Measurements from ENCODE around the gene TMPRSS6. TPM values are rescaled to one million over a fixed set of nuclear protein-coding genes. Genes with fewer than 3 reads are reported as not detected.

TMPRSS6 gene
- total RNA-seq, 1 donor from 2014 or later = not detected

DNA sequence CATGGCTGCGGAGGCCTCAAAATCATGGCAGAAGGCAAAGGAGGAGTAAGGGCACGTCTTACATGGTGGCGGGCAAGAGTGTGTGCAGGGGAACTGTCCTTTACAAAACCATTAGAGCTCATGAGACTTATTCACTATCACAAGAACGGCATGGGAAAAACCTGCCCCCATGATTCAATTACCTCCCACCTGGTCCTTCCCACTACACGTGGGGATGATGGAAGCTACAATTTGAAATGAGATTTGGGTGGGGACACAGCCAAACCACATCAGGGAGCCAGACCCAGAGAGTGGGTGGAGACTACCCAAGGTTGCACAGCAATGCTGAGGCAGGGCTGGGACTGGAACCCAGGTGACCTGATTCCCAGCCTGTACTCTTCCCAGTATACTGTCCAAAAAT is 8.6 kb upstream of the TMPRSS6 start:
- Histone ChIP-seq H3K27ac (no peak overlapping the region), H3K36me3 (no peaks in the 10 kb centered on the region), H3K4me3 (no peak overlapping the region), H3K4me1 (no peaks in the 10 kb centered on the region), H3K27me3 (no peaks in the 10 kb centered on the region), H3K9me3 (no peaks in the 10 kb centered on the region)
- intact Hi-C loops (cut with DNase I) = no loop called here
- TF ChIP-seq POLR2A (IDR thresholded peaks at IDR 0.05) (no peak), POLR2AphosphoS5 (IDR thresholded peaks at IDR 0.05; ENCODE audit: insufficient read depth in 1 of 2, low read depth in 1 of 2) (no peak)
- TF ChIP-seq, protein P1, sequence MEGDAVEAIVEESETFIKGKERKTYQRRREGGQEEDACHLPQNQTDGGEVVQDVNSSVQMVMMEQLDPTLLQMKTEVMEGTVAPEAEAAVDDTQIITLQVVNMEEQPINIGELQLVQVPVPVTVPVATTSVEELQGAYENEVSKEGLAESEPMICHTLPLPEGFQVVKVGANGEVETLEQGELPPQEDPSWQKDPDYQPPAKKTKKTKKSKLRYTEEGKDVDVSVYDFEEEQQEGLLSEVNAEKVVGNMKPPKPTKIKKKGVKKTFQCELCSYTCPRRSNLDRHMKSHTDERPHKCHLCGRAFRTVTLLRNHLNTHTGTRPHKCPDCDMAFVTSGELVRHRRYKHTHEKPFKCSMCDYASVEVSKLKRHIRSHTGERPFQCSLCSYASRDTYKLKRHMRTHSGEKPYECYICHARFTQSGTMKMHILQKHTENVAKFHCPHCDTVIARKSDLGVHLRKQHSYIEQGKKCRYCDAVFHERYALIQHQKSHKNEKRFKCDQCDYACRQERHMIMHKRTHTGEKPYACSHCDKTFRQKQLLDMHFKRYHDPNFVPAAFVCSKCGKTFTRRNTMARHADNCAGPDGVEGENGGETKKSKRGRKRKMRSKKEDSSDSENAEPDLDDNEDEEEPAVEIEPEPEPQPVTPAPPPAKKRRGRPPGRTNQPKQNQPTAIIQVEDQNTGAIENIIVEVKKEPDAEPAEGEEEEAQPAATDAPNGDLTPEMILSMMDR (IDR thresholded peaks at IDR 0.05) = no peak
- no peak for DNase-seq (ENCODE audit: extremely low spot score in 2 of 2)

DNA sequence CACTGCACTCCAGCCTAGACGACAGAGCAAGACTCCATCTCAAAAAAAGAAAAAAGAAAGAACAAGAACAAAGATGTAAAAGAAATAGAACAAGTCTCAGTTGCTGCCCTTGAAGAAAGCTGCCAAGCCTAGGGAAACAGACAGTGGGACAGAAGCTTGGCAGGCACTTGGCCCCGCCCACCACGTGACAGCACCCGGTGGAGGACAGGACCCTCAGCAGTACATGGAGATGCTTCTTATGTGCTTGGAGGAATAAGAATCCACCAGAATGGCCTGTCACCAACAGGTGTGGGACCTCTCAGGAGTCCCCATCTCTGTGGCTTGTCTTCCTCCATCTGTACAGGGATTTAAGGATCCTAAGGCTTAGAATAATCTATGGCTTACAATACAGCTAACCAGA is 7.6 kb upstream of the TMPRSS6 start:
- TF ChIP-seq POLR2A (IDR thresholded peaks at IDR 0.05) (no peak), POLR2AphosphoS5 (IDR thresholded peaks at IDR 0.05; ENCODE audit: insufficient read depth in 1 of 2, low read depth in 1 of 2) (no peak)
- TF ChIP-seq, protein P1 (IDR thresholded peaks at IDR 0.05) = no peak
- H3K4me3 ChIP-seq = no peak overlapping the region
- no peaks in the 10 kb centered on the region for H3K36me3 ChIP-seq
- H3K27ac ChIP-seq = no peak overlapping the region
- intact Hi-C loops (cut with DNase I) = no loop called here
- no peaks in the 10 kb centered on the region for H3K9me3 ChIP-seq
- H3K4me1 ChIP-seq = no peaks in the 10 kb centered on the region
- DNase-seq (ENCODE audit: extremely low spot score in 2 of 2) = no peak
- H3K27me3 ChIP-seq = no peaks in the 10 kb centered on the region

DNA sequence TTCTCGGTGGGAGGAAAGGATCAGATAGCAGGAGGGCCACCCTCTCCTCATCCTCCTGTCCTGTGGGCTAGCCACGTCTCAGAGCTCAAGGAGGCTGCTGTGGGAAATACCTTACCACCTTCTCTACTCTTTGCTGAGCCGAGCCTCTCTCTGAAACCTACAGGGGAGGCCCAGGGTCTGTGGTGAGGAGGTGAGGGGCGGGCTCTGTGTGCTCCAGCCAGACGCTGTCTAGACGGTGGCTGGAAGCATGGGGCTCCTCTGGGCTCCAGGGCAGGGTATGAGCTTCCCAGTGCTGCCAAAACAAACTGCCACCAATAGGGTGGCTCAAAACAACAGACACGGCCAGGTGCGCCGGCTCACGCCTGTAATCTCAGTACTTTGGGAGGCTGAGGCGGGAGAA is 5.5 kb upstream of the TMPRSS6 start:
- Histone ChIP-seq H3K36me3 (no peaks in the 10 kb centered on the region), H3K4me1 (no peaks in the 10 kb centered on the region), H3K27ac (no peak overlapping the region), H3K9me3 (no peaks in the 10 kb centered on the region), H3K27me3 (no peaks in the 10 kb centered on the region), H3K4me3 (no peak overlapping the region)
- TF ChIP-seq, protein P1 (IDR thresholded peaks at IDR 0.05) = no peak
- TF ChIP-seq POLR2AphosphoS5 (IDR thresholded peaks at IDR 0.05; ENCODE audit: insufficient read depth in 1 of 2, low read depth in 1 of 2) (no peak), POLR2A (IDR thresholded peaks at IDR 0.05) (no peak)
- intact Hi-C loops (cut with DNase I) = no loop called here
- no peak for DNase-seq (ENCODE audit: extremely low spot score in 2 of 2)

DNA sequence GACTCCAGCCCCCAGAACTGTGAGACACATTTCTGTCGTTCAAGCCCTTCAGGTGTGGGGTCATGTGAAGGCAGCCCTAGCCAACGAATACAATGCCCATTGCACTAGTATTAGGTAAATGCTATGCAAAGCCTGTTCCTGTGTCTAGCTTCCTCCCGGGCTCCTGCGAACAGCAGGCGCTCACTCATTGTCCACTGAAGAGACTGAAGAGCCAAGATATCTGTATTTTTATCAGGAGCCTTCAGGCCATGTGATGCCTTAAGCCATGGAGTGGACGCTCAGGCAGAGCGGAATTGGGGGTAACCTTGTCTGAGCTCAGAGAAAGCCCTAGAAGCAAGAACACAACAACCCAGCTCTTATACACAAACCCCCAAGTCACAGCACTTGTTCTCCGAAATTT is 4.2 kb upstream of the TMPRSS6 start:
- H3K27me3 ChIP-seq = no peaks in the 10 kb centered on the region
- no peaks in the 10 kb centered on the region for H3K9me3 ChIP-seq
- H3K4me1 ChIP-seq = no peaks in the 10 kb centered on the region
- no peak overlapping the region for H3K4me3 ChIP-seq
- TF ChIP-seq POLR2A (IDR thresholded peaks at IDR 0.05) = no peak
- TF ChIP-seq POLR2AphosphoS5 (IDR thresholded peaks at IDR 0.05; ENCODE audit: insufficient read depth in 1 of 2, low read depth in 1 of 2) = no peak
- TF ChIP-seq, protein P1 (IDR thresholded peaks at IDR 0.05) = no peak
- H3K27ac ChIP-seq = no peak overlapping the region
- no peaks in the 10 kb centered on the region for H3K36me3 ChIP-seq
- intact Hi-C loops (cut with DNase I) = no loop called here
- DNase-seq (ENCODE audit: extremely low spot score in 2 of 2) = no peak

DNA sequence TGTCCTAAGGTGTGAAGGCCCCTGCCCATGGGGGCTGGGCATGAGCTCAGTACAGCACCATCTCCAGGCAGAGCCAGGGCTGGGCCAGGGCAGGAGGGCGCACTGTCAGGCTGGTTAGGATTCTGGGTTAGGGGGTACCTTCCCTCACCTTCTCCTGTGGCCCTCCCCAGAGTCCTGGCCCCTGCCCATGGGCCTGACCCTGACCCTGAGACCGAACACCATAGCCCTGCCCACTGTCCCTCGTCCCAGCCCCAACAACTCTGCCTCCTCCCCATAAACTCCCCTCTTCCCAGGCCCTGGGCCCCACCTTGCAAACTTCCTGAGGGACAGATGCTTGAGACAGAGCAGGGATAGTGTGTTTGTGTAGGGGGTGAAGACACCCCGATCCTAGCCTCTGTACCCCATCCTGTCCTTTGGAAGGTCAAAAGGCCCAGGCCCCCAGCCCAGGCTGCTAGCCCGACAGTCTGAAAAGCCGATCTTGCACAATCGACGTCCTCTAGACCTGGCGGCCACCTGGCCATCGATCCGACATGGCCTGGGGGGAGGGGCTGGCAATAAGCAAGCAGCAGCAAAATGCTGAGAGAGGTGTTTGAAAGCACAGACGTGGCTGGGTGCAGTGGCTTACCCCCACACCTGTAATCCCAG is 2.7 kb upstream of the TMPRSS6 start:
- no peaks in the 10 kb centered on the region for H3K9me3 ChIP-seq
- intact Hi-C loops (cut with DNase I) = no loop called here
- H3K36me3 ChIP-seq = no peaks in the 10 kb centered on the region
- no peak for DNase-seq (ENCODE audit: extremely low spot score in 2 of 2)
- H3K4me1 ChIP-seq = no peaks in the 10 kb centered on the region
- H3K27me3 ChIP-seq = no peaks in the 10 kb centered on the region
- no peak overlapping the region for H3K4me3 ChIP-seq
- TF ChIP-seq POLR2A (IDR thresholded peaks at IDR 0.05) = no peak
- no peak for TF ChIP-seq POLR2AphosphoS5 (IDR thresholded peaks at IDR 0.05; ENCODE audit: insufficient read depth in 1 of 2, low read depth in 1 of 2)
- TF ChIP-seq, protein P1 (IDR thresholded peaks at IDR 0.05) = no peak
- no peak overlapping the region for H3K27ac ChIP-seq
